B cell (primary cell): ENCODE measurements around the gene TLR9. TPM values are rescaled to one million over a fixed set of nuclear protein-coding genes. Genes with fewer than 3 reads are reported as not detected.

ENCODE experiments used
- ATAC-seq: fragments of 200-7000 bp; cut with Tn5 transposase; one replicate; pipeline ENCODE4 v1.10.0; 2021; ENCODE audit warnings: low read depth, mild to moderate bottlenecking, moderate number of reproducible peaks, moderate library complexity
- CTCF ChIA-PET: fragments of 350-600 bp; sonication (Branson Sonifier 250); formaldehyde crosslinking; loops from one replicate; lab custom pipeline; 2021; ENCODE audit warnings: antibody characterized with exemption, inconsistent platforms; lab: Charles Lee
- POLR2A ChIA-PET: fragments of 350-600 bp; sonication (Branson Sonifier 250); formaldehyde crosslinking; loops from one replicate; lab custom pipeline; 2021; ENCODE audit warnings: antibody characterized with exemption; lab: Charles Lee
- DNase-seq: peaks from one replicate; pipeline ENCODE4 v3.0.0; 2013
- H2AFZ ChIP-seq: 2 replicates; pipeline ENCODE4 v1.6.1; 2012; ENCODE audit warnings: mild to moderate bottlenecking, low read depth, low read length; ENCODE audit not compliant: insufficient read depth, poor library complexity, severe bottlenecking
- H3K27ac ChIP-seq, 2 donors: 1 replicate in 1 of 2; 2 replicates in 1 of 2; pipeline ENCODE4 v1.5.1; 2012 to 2013; ENCODE audit warnings: low read length in 2 of 2, mild to moderate bottlenecking in 2 of 2, moderate library complexity in 1 of 2
- H3K27me3 ChIP-seq, 4 experiments: fragments of 200-600 bp in 1 of 4; sonication (generic) in 1 of 4; replicated peaks in 1 of 4; 1 replicate in 2 of 4; 2 replicates in 2 of 4; pipeline versions ENCODE4 v1.6.1 to v1.7.0; 2013 to 2016; ENCODE audit warnings: low read length in 3 of 4, mild to moderate bottlenecking in 2 of 4, mixed read lengths in 1 of 4, moderate library complexity in 1 of 4; ENCODE audit not compliant: insufficient read depth in 4 of 4, control insufficient read depth in 3 of 4; ENCODE audit errors: control extremely low read depth in 1 of 4
- H3K36me3 ChIP-seq, 2 experiments: replicated peaks in 1 of 2; 1 replicate in 1 of 2; 2 replicates in 1 of 2; pipeline versions ENCODE4 v1.6.1 to v1.7.1; 2013; ENCODE audit warnings: low read length in 1 of 2; ENCODE audit not compliant: insufficient read depth in 2 of 2, control insufficient read depth in 1 of 2; ENCODE audit errors: control extremely low read depth in 1 of 2, extremely low read depth in 1 of 2
- H3K4me1 ChIP-seq, 2 donors: fragments of 200-600 bp in 1 of 2; sonication (generic) in 1 of 2; 1 replicate in 1 of 2; 2 replicates in 1 of 2; pipeline versions ENCODE4 v1.5.1 to v1.6.1; 2013 to 2017; ENCODE audit warnings: low read length in 2 of 2; ENCODE audit not compliant: control insufficient read depth in 2 of 2, insufficient read depth in 2 of 2
- H3K4me2 ChIP-seq: replicated peaks from 2 replicates; pipeline ENCODE3; 2012; ENCODE audit warnings: mild to moderate bottlenecking, low read depth, low read length; ENCODE audit not compliant: poor library complexity, severe bottlenecking
- H3K4me3 ChIP-seq, 5 experiments: fragments of 200-600 bp in 1 of 5; sonication (generic) in 1 of 5; 1 replicate in 3 of 5; 2 replicates in 2 of 5; pipeline versions ENCODE4 v1.5.1 to v1.7.0; 2011 to 2016; ENCODE audit warnings: low read length in 4 of 5, mild to moderate bottlenecking in 4 of 5, low read depth in 2 of 5, control low read depth in 1 of 5, moderate library complexity in 1 of 5; ENCODE audit not compliant: insufficient read depth in 1 of 5; ENCODE audit errors: control extremely low read depth in 1 of 5, extremely low read depth in 1 of 5
- H3K79me2 ChIP-seq: fragments of 200-600 bp; sonication (generic); one replicate; pipeline ENCODE4 v1.6.0; 2016; ENCODE audit warnings: low read length; ENCODE audit not compliant: control insufficient read depth, insufficient read depth
- H3K9ac ChIP-seq: fragments of 200-600 bp; sonication (generic); 2 replicates; pipeline ENCODE4 v1.6.1; 2017; ENCODE audit warnings: mild to moderate bottlenecking, low read length, moderate library complexity
- H3K9me3 ChIP-seq, 3 donors: one replicate each; pipeline versions ENCODE4 v1.6.1 to v1.7.1; 2013; ENCODE audit warnings: low read length in 2 of 3; ENCODE audit not compliant: control insufficient read depth in 2 of 3, insufficient read depth in 1 of 3; ENCODE audit errors: control extremely low read depth in 1 of 3
- H4K20me1 ChIP-seq: 2 replicates; pipeline ENCODE4 v1.6.0; 2012; ENCODE audit warnings: mild to moderate bottlenecking, low read length; ENCODE audit not compliant: insufficient read depth, control insufficient read depth, poor library complexity, severe bottlenecking
- H3K27ac Mint-ChIP-seq: one replicate; pipeline ENCODE4 v1.8.0; 2021; ENCODE audit warnings: mixed read lengths
- H3K27me3 Mint-ChIP-seq: one replicate; pipeline ENCODE4 v1.8.0; 2021; ENCODE audit warnings: mixed read lengths
- H3K4me1 Mint-ChIP-seq: one replicate; pipeline ENCODE4 v1.8.0; 2021; ENCODE audit warnings: mixed read lengths
- H3K4me3 Mint-ChIP-seq: one replicate; pipeline ENCODE4 v1.8.0; 2021; ENCODE audit warnings: mixed read lengths
- H3K9me3 Mint-ChIP-seq: one replicate; pipeline ENCODE4 v1.8.0; 2022; ENCODE audit warnings: mixed read lengths; ENCODE audit not compliant: insufficient read depth
- CTCF ChIP-seq: fragments of 200-600 bp; IDR thresholded peaks from one replicate; pipeline ENCODE4 v1.8.0; 2022; ENCODE audit warnings: antibody characterized with exemption, mild to moderate bottlenecking
- EZH2 ChIP-seq: IDR thresholded peaks from 2 replicates; pipeline ENCODE4 v1.6.1; 2012; ENCODE audit warnings: borderline replicate concordance, low read depth, mild to moderate bottlenecking, moderate library complexity, low read length; ENCODE audit not compliant: insufficient read depth, poor library complexity, severe bottlenecking
- WGBS: methylation state at CpG from one replicate; pipeline ENCODE4 v1.1.5; 2013; ENCODE audit warnings: missing lambda C conversion rate; ENCODE audit not compliant: insufficient coverage; 5-methylcytosine and 5-hydroxymethylcytosine counted together
- intact Hi-C: fragments of 100-400 bp; cut with micrococcal nuclease; formaldehyde crosslinking; loops from one replicate; pipeline ENCODE4 v1.10.0; 2022
- polyA plus RNA-seq: library from polyadenylated mRNA; depleted of rRNA; stranded (reverse); fragments of >200 nt; gene quantifications from 2 replicates; pipeline ENCODE4 v1.2.3, GENCODE V29; 2012
- total RNA-seq, 2 donors: library from RNA; stranded (reverse); fragments of 120-200 nt in 1 of 2; gene quantifications; 1 replicate in 1 of 2; 2 replicates in 1 of 2; pipeline versions ENCODE4 v1.2.3 to v1.2.4, GENCODE V29; 2013 to 2022

TLR9 gene
- total and polyA plus RNA-seq, 2 donors (not counting 1 experiment from before 2014, with no cell fraction given), result 3.7 to 21.0 TPM

- H3K9ac ChIP-seq, result no peak overlapping the region
- H4K20me1 ChIP-seq, result peaks cover 49% of the 10 kb centered on the region
- H3K9me3 ChIP-seq, result no peaks in the 10 kb centered on the region
- Mint-ChIP-seq H3K4me3 (no peak overlapping the region), H3K27ac (no peak overlapping the region), H3K4me1 (peaks cover 38% of the 10 kb centered on the region), H3K27me3 (no peaks in the 10 kb centered on the region), H3K9me3 (no peaks in the 10 kb centered on the region)
- TF ChIP-seq CTCF, result no peak
- no peak for TF ChIP-seq EZH2
- 96% methylated on average over 3 of the region's 4 CpGs for WGBS
- no peak overlapping the region for H3K27ac ChIP-seq
- intact Hi-C loops, result no loop called here
- H3K4me2 ChIP-seq, result no peak overlapping the region
- ChIA-PET CTCF (interaction anchor here (1.0 kb wide), 1 partner anchor 36 kb away, joined by 3 read pairs; no protein-coding TSS in a partner anchor), POLR2A (no interaction called here)
- H3K4me1 ChIP-seq, result peaks cover 26 to 34% of the 10 kb centered on the region in 2 donors
- ATAC-seq (no peak), DNase-seq (no peak)
- H3K27me3 ChIP-seq, result no peaks in the 10 kb centered on the region
- no peak overlapping the region for H3K4me3 ChIP-seq
- peaks cover 26 to 77% of the 10 kb centered on the region in 2 experiments for H3K36me3 ChIP-seq
- H2AFZ ChIP-seq, result no peak overlapping the region
- peaks cover 63% of the 10 kb centered on the region for H3K79me2 ChIP-seq
These were observed 31.2 kb upstream of the TLR9 start for GRCh38 chr3:52256622-52257021.

GRCh38 chr3:52256159-52256558, 30.7 kb upstream of the TLR9 start:
- H3K4me3 ChIP-seq, result no peak overlapping the region
- H3K27me3 ChIP-seq, result no peaks in the 10 kb centered on the region
- Mint-ChIP-seq H3K4me1 (peaks cover 34% of the 10 kb centered on the region), H3K9me3 (no peaks in the 10 kb centered on the region), H3K27ac (peak overlapping the region; percentile 26), H3K27me3 (no peaks in the 10 kb centered on the region), H3K4me3 (no peak overlapping the region)
- H3K36me3 ChIP-seq, result peaks cover 26 to 74% of the 10 kb centered on the region in 2 experiments
- no CpG with 5 or more reads among the region's 3 CpGs for WGBS
- no peak overlapping the region for H3K4me2 ChIP-seq
- peaks cover 22 to 31% of the 10 kb centered on the region in 2 donors for H3K4me1 ChIP-seq
- DNase-seq, result no peak
- no peak for TF ChIP-seq CTCF
- TF ChIP-seq EZH2, result no peak
- ChIA-PET CTCF (interaction anchor here (1.0 kb wide), 1 partner anchor 35 kb away, joined by 3 read pairs; no protein-coding TSS in a partner anchor), POLR2A (no interaction called here)
- peaks cover 58% of the 10 kb centered on the region for H3K79me2 ChIP-seq
- peaks cover 45% of the 10 kb centered on the region for H4K20me1 ChIP-seq
- H3K9ac ChIP-seq, result no peak overlapping the region
- H3K9me3 ChIP-seq, result no peaks in the 10 kb centered on the region
- H2AFZ ChIP-seq, result no peak overlapping the region
- no peak overlapping the region for H3K27ac ChIP-seq
- no peak for ATAC-seq
- intact Hi-C loops, result no loop called here
